ENCODE results near the gene SLC35G6. TPM values are rescaled to one million over a fixed set of nuclear protein-coding genes. Genes with fewer than 3 reads are reported as not detected.
A peak's percentile ranks its signal among the peaks of the same experiment; 100 is the strongest.

Gene SLC35G6
- total and polyA plus RNA-seq, 12 donors: 0.24 TPM; not detected in 11

- WGBS, 4 donors: 86 to 96% (median 89%) methylated on average over 13 to 33 of the region's 33 CpGs
- intact Hi-C loops (cut with DNase I): no loop called here
These were observed 15.5 kb upstream of the SLC35G6 start for GRCh38 chr17:7465597-7466275.

GRCh38 chr17:7466318-7466638, 15.0 kb upstream of the SLC35G6 start:
- Histone ChIP-seq H3K27ac (peak overlapping the region; percentile 78 to 95 (median 92)), H3K27me3 (no peaks in the 10 kb centered on the region), H3K4me3 (peak overlapping the region in 1 of 4 donors; percentile 2), H3K9me3 (replicated peaks in 1 of 3) (no peaks in the 10 kb centered on the region), H3K4me1 (replicated peaks in 1 of 2) (peaks cover 32 to 39% of the 10 kb centered on the region in 2 donors), H3K36me3 (replicated peaks in 1 of 2) (peaks cover 0 to 43% of the 10 kb centered on the region in 2 donors)
- no peak for TF ChIP-seq CTCF (IDR thresholded peaks at IDR 0.05)
- no peak for TF ChIP-seq POLR2A (IDR thresholded peaks at IDR 0.05)
- no peak for DNase-seq
- WGBS, 4 donors: 61 to 81% (median 73%) methylated on average over 9 of the region's 9 CpGs
- intact Hi-C loops (cut with DNase I): no loop called here

More at GRCh38 chr17:7465597-7466275, 15.5 kb upstream of the SLC35G6 start:
- peaks cover 26 to 35% of the 10 kb centered on the region in 2 donors for H3K4me1 ChIP-seq (replicated peaks in 1 of 2)
- H3K9me3 ChIP-seq (replicated peaks in 1 of 3): no peaks in the 10 kb centered on the region
- H3K27ac ChIP-seq: peak overlapping the region; percentile 78 to 95 (median 92)
- no peak for DNase-seq
- peaks cover 0 to 43% of the 10 kb centered on the region in 2 donors for H3K36me3 ChIP-seq (replicated peaks in 1 of 2)
- TF ChIP-seq POLR2A (IDR thresholded peaks at IDR 0.05): no peak
- TF ChIP-seq CTCF (IDR thresholded peaks at IDR 0.05): no peak
- H3K27me3 ChIP-seq: no peaks in the 10 kb centered on the region
- H3K4me3 ChIP-seq: no peak overlapping the region

DNA sequence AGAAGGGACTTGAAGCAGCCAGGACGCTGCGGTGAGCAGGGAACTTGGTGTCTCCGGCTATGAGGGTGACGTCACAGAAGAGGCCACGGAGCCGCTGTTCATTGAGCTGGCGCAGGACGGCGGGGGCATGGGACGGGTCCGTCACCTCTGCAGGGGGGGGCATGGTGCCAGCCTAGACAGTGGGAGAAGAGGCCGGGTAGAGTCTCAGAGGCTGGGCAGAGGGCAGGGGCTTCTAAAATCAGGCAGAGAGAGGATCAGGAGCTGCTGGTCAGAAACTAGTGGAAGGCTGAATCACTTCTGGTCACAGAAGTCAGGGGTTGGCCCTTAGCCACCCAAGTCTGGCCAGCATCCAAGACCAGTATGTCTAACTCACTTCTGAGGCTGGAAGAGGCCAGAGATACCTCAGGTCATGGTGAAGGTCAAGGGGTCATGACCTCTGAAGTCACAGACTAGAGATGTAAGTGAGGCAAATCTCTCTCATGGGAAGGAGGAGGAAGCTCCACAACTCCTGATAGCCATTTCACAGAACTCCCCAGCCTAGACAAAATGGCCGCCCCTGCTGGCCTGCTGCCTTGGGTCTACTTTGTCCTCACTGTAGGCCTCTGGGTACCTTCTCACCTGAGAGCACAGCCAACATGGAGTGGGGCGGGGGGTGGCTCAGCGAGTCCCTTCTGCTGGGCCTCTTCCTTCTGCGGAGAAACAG, 14.5 kb upstream of the SLC35G6 start:
- Histone ChIP-seq H3K9me3 (replicated peaks in 1 of 3) (no peaks in the 10 kb centered on the region), H3K27me3 (no peaks in the 10 kb centered on the region), H3K27ac (peak overlapping the region; percentile 78 to 95 (median 92)), H3K36me3 (replicated peaks in 1 of 2) (peaks cover 0 to 41% of the 10 kb centered on the region in 2 donors), H3K4me1 (replicated peaks in 1 of 2) (peaks cover 32 to 45% of the 10 kb centered on the region in 2 donors), H3K4me3 (peak overlapping the region in 1 of 4 donors; percentile 2)
- WGBS, 4 donors: 30 to 51% (median 42%) methylated on average over 6 to 16 of the region's 16 CpGs
- intact Hi-C loops (cut with DNase I): no loop called here
- TF ChIP-seq POLR2A (IDR thresholded peaks at IDR 0.05): peak in 1 of 2 donors; percentile 51
- no peak for TF ChIP-seq CTCF (IDR thresholded peaks at IDR 0.05)
- peak; percentile 92 to 97 (median 96) for DNase-seq

DNA sequence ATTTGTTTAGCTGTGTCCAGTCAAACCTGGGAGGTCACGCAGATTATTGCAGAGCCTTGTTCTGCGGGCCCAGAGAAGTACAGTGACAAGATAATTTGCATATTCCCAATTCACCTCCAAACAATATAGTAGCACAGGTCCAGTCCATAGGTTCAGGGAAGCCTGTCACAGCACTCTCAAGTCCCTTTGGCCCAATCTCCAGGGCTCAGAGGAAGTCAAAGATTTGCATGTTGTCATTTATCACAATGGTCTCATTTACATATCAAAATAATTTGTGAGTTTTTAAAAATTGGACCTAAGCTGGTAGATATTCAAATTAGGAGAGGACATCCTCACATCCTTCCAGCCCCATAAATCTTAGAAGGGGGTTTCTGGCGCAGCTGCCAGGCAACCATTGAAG, 13.7 kb upstream of the SLC35G6 start:
- intact Hi-C loops (cut with DNase I): no loop called here

More for the DNA sequence above, 13.7 kb upstream of the SLC35G6 start:
- Histone ChIP-seq H3K36me3 (replicated peaks in 1 of 2) (peaks cover 0 to 34% of the 10 kb centered on the region in 2 donors), H3K27ac (peak overlapping the region; percentile 78 to 95 (median 92)), H3K9me3 (replicated peaks in 1 of 3) (no peaks in the 10 kb centered on the region), H3K27me3 (no peaks in the 10 kb centered on the region), H3K4me3 (no peak overlapping the region), H3K4me1 (replicated peaks in 1 of 2) (peaks cover 32 to 47% of the 10 kb centered on the region in 2 donors)
- TF ChIP-seq CTCF (IDR thresholded peaks at IDR 0.05) (no peak), POLR2A (IDR thresholded peaks at IDR 0.05) (no peak)
- WGBS, 4 donors: 77 to 92% (median 84%) methylated on average over 3 of the region's 3 CpGs
- no peak for DNase-seq
